ENCODE data around the gene DIS3L2.

GRCh38 chr2:232124309-232124708, 162.8 kb downstream of the DIS3L2 start:
- TF ChIP-seq CTCF (IDR thresholded peaks at IDR 0.05) (no peak), POLR2A (IDR thresholded peaks at IDR 0.05) (no peak), EP300 (IDR thresholded peaks at IDR 0.05) (no peak), POLR2AphosphoS5 (IDR thresholded peaks at IDR 0.05) (no peak)
